DND-41 (cell line): ENCODE measurements around the gene TAF1B.

Experiments
- ATAC-seq: fragments of 200-7000 bp; cut with Tn5 transposase; 3 replicates; pipeline ENCODE4 v1.9.1; 2021; ENCODE audit warnings: low read depth; ENCODE audit not compliant: insufficient read depth
- DNase-seq: peaks from one replicate; pipeline ENCODE4 v3.0.0-alpha.2; 2020
- H2AFZ ChIP-seq: 2 replicates; pipeline ENCODE4 v1.6.0; 2012; ENCODE audit warnings: low read depth, low read length
- H3K27ac ChIP-seq: 2 replicates; pipeline ENCODE4 v1.5.1; 2012; ENCODE audit warnings: low read length, inconsistent platforms
- H3K27me3 ChIP-seq: fragments of 200-600 bp; sonication (generic); 2 replicates; pipeline ENCODE4 v1.6.0; 2012; ENCODE audit warnings: low read length, mild to moderate bottlenecking, inconsistent platforms; ENCODE audit not compliant: insufficient read depth, poor library complexity
- H3K36me3 ChIP-seq: 2 replicates; pipeline ENCODE4 v1.5.1; 2012; ENCODE audit warnings: low read length, inconsistent platforms; ENCODE audit not compliant: insufficient read depth
- H3K4me1 ChIP-seq: 2 replicates; pipeline ENCODE4 v1.5.1; 2012; ENCODE audit warnings: mild to moderate bottlenecking, low read length; ENCODE audit not compliant: insufficient read depth
- H3K4me2 ChIP-seq: 2 replicates; pipeline ENCODE4 v1.6.0; 2012; ENCODE audit warnings: mild to moderate bottlenecking, moderate library complexity, low read length, inconsistent platforms; ENCODE audit not compliant: insufficient read depth
- H3K4me3 ChIP-seq, 2 experiments: fragments of 200-600 bp in 1 of 2; shearing (Covaris generic) in 1 of 2; 2 replicates each; pipeline ENCODE4 v1.5.1; 2012 to 2016; ENCODE audit warnings: inconsistent platforms in 2 of 2, low read length in 2 of 2, mild to moderate bottlenecking in 2 of 2, low read depth in 1 of 2, moderate library complexity in 1 of 2
- H3K79me2 ChIP-seq: 2 replicates; pipeline ENCODE4 v1.6.0; 2012; ENCODE audit warnings: low read length, inconsistent platforms; ENCODE audit not compliant: insufficient read depth
- H3K9ac ChIP-seq: 2 replicates; pipeline ENCODE4 v1.6.0; 2012; ENCODE audit warnings: low read depth, mild to moderate bottlenecking, inconsistent platforms, low read length, moderate library complexity
- H3K9me3 ChIP-seq: 2 replicates; pipeline ENCODE4 v1.5.1; 2012; ENCODE audit warnings: low read length, moderate library complexity, mild to moderate bottlenecking, inconsistent platforms; ENCODE audit not compliant: insufficient read depth, severe bottlenecking
- H4K20me1 ChIP-seq: 2 replicates; pipeline ENCODE4 v1.6.0; 2012; ENCODE audit warnings: low read length; ENCODE audit not compliant: insufficient read depth
- CTCF ChIP-seq: IDR thresholded peaks from 2 replicates; pipeline ENCODE4 v1.5.1; 2012; ENCODE audit warnings: borderline replicate concordance, low read length, moderate library complexity, mild to moderate bottlenecking; ENCODE audit not compliant: poor library complexity, severe bottlenecking; ENCODE audit errors: extremely low read depth
- EZH2 ChIP-seq: IDR thresholded peaks from 3 replicates; pipeline ENCODE4 v1.6.1; 2012; ENCODE audit warnings: borderline replicate concordance, low read depth, mild to moderate bottlenecking, moderate library complexity, low read length, inconsistent platforms; ENCODE audit not compliant: severe bottlenecking

TAF1B gene

GRCh38 chr2:9944330-9944758 lies 101.1 kb downstream of the TAF1B start:
- no peaks in the 10 kb centered on the region for H3K36me3 ChIP-seq
- H3K9ac ChIP-seq, result no peak overlapping the region
- H3K27me3 ChIP-seq, result no peaks in the 10 kb centered on the region
- H3K4me2 ChIP-seq, result no peak overlapping the region
- no peak for DNase-seq
- H4K20me1 ChIP-seq, result no peaks in the 10 kb centered on the region
- ATAC-seq, result no peak
- no peaks in the 10 kb centered on the region for H3K4me1 ChIP-seq
- H3K4me3 ChIP-seq, result no peak overlapping the region
- no peak for TF ChIP-seq EZH2
- TF ChIP-seq CTCF, result no peak
- H3K9me3 ChIP-seq, result no peaks in the 10 kb centered on the region
- H3K27ac ChIP-seq, result no peak overlapping the region
- no peak overlapping the region for H2AFZ ChIP-seq
- H3K79me2 ChIP-seq, result no peaks in the 10 kb centered on the region

- Histone ChIP-seq H3K79me2 (no peaks in the 10 kb centered on the region), H3K36me3 (no peaks in the 10 kb centered on the region), H3K9me3 (no peaks in the 10 kb centered on the region), H3K27ac (no peak overlapping the region), H4K20me1 (no peaks in the 10 kb centered on the region), H2AFZ (no peak overlapping the region), H3K4me1 (peaks cover 4% of the 10 kb centered on the region), H3K4me2 (no peak overlapping the region), H3K4me3 (no peak overlapping the region), H3K9ac (no peak overlapping the region), H3K27me3 (no peaks in the 10 kb centered on the region)
- ATAC-seq, result no peak
- no peak for DNase-seq
- TF ChIP-seq CTCF, result no peak
- TF ChIP-seq EZH2, result no peak
Measured at GRCh38 chr2:9945596-9945995, 102.3 kb downstream of the TAF1B start.

- no peak for DNase-seq
- no peaks in the 10 kb centered on the region for H3K79me2 ChIP-seq
- H3K4me1 ChIP-seq, result peaks cover 8% of the 10 kb centered on the region
- no peak overlapping the region for H3K27ac ChIP-seq
- no peaks in the 10 kb centered on the region for H3K36me3 ChIP-seq
- ATAC-seq, result no peak
- H3K27me3 ChIP-seq, result no peaks in the 10 kb centered on the region
- H3K9me3 ChIP-seq, result no peaks in the 10 kb centered on the region
- H3K9ac ChIP-seq, result no peak overlapping the region
- H3K4me3 ChIP-seq, result no peak overlapping the region
- H4K20me1 ChIP-seq, result no peaks in the 10 kb centered on the region
- TF ChIP-seq EZH2, result no peak
- no peak for TF ChIP-seq CTCF
- H2AFZ ChIP-seq, result no peak overlapping the region
- H3K4me2 ChIP-seq, result no peak overlapping the region
Measured at GRCh38 chr2:9946076-9946475, 102.8 kb downstream of the TAF1B start.

- H3K4me2 ChIP-seq, result no peak overlapping the region
- no peaks in the 10 kb centered on the region for H4K20me1 ChIP-seq
- H3K36me3 ChIP-seq, result no peaks in the 10 kb centered on the region
- no peak overlapping the region for H3K4me3 ChIP-seq
- H3K9me3 ChIP-seq, result no peaks in the 10 kb centered on the region
- H3K79me2 ChIP-seq, result no peaks in the 10 kb centered on the region
- H3K27me3 ChIP-seq, result no peaks in the 10 kb centered on the region
- no peak overlapping the region for H2AFZ ChIP-seq
- H3K9ac ChIP-seq, result no peak overlapping the region
- ATAC-seq (no peak), DNase-seq (no peak)
- no peak for TF ChIP-seq EZH2
- TF ChIP-seq CTCF, result no peak
- H3K4me1 ChIP-seq, result peaks cover 8% of the 10 kb centered on the region
- no peak overlapping the region for H3K27ac ChIP-seq
Measured at GRCh38 chr2:9946818-9947217, 103.5 kb downstream of the TAF1B start.
